Fibroblast of skin of back (primary cell): ENCODE results near the gene HOMER1.
"Not testable (repeated sequence)": the region's sequence is repeated elsewhere in the genome, so short reads cannot be mapped to it uniquely, and the experiment has no call there.

Source experiments
- DNase-seq: peaks from one replicate; pipeline ENCODE4 v3.0.0-alpha.2; 2013

Gene HOMER1

DNA sequence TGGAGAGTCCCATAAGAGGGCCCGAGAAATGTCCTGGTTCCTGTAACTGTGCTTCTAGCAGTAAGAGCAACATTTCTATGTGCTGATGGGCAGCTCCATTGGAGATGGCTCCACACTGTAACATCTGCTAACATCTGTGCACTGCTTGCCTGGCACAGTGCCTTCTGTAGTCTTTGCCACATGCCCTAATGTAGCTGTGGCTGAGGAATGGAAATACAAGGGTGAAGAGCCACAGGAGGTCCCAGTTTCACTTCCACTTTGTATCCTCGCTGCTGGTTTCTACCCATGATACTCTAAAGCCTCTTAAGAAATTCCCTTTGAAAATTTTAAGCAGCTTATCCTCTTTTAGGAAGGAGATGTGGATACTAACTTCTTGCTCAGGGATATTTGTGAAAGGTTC lies 97.4 kb downstream of the HOMER1 start:
- peak; percentile 11 for DNase-seq

DNA sequence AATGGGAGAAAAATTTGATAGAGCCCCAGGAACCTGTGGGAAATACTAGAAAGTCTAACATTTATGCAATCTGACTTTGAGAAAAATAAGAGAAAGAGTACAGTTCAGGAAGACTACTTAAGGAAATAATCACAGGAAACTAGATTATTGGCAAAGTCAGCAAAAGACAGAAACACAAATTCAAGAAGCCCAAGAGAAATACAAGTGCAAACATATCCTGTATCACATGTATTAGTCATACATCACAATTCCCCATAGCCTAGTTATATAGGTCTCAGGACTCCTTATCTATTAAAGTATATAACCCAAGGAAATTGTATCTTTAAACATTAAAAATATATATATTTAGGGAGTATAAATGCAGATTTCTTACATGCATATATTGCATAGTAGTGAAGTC lies 100.8 kb downstream of the HOMER1 start:
- no peak for DNase-seq

DNA sequence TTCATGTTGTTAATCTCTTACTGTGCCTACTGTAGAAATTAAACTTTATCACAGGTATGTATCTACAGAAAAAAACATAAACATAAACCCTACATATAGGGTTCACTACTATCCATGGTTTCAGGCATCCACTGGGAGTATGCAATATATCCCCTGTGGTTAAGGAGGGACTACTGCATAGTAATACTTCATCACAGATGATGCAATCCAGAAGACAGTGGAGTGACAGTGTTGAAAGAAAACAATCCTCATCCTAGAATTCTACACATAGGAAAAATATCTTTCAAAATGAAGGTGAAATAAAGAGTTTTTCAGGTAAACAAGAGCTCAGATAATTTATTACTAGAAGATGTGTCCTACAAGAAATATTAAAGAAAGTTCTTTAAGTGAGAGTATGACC lies 105.9 kb downstream of the HOMER1 start:
- peak; percentile 26 for DNase-seq

DNA sequence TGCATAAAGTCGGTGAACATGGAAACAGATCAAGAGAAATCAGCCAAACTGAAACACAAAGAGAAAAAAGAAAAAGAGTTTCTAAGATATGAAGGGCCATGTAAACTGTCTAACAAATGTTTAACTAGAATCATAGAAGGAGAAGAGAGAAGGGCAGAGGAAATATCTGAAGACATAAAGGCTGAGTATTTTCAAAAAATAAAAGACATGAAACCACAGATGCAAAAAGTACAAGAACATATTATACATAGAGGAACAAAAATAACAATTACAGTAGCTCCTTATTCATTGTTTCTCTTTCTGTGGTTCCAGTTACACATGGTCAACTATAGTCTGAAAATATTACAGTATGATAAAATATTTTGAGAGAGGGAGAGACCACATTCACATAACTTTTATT lies 106.3 kb downstream of the HOMER1 start:
- no peak for DNase-seq

GRCh38 chr5:79401216-79401615 lies 112.7 kb downstream of the HOMER1 start:
- no peak for DNase-seq

- DNase-seq = no peak
Observed at GRCh38 chr5:79399046-79399445, 114.9 kb downstream of the HOMER1 start.

- DNase-seq = no peak
Observed at GRCh38 chr5:79397080-79397479, 116.9 kb downstream of the HOMER1 start.

DNA sequence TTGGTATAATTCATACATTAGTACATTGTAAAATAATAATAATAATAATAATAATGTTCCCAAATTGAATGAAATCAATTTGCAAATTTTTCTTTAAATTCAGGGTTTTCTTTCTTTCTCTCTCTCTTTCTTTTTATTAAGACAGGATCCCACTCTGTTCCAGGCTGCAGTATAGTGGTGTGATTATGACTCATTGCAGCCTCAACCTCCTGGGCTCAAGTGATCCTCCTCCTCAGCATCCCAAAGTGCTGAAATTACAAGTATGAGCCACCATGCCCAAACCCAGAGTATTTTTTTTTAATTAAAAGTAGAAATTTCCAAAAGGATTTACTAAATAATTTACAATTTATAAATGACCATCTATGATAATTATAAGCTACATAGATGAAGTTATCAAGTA lies 117.7 kb downstream of the HOMER1 start:
- peak; percentile 22 for DNase-seq

- DNase-seq = no peak
Observed at GRCh38 chr5:79395296-79395695, 118.6 kb downstream of the HOMER1 start.

GRCh38 chr5:79392776-79393175 lies 121.2 kb downstream of the HOMER1 start:
- DNase-seq = no peak

DNA sequence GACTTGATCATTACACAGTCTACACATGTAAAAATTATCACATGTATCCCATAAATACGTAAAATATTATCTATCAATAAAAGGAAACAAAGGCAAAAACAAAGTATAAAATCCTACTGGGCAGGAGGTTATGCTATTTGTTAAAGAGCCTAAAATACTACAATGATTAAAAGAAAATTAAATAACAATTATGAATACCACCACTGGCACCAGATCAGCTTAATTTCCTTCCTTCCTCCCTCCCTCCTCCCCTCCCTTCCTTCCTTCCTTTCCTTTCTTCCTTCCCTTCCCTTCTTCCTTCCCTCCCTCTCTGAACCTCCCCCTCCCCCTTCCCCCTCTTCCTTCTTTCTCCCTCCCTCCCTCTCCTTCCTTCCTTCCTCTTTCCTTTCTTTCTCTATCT lies 127.3 kb downstream of the HOMER1 start:
- DNase-seq = no peak

- DNase-seq = not testable (repeated sequence)
Observed at GRCh38 chr5:79385126-79385525, 128.8 kb downstream of the HOMER1 start.

- no peak for DNase-seq
Observed at GRCh38 chr5:79378510-79379186, 135.3 kb downstream of the HOMER1 start.

- peak; percentile 47 for DNase-seq
Observed at GRCh38 chr5:79357398-79357797, 156.5 kb downstream of the HOMER1 start.

DNA sequence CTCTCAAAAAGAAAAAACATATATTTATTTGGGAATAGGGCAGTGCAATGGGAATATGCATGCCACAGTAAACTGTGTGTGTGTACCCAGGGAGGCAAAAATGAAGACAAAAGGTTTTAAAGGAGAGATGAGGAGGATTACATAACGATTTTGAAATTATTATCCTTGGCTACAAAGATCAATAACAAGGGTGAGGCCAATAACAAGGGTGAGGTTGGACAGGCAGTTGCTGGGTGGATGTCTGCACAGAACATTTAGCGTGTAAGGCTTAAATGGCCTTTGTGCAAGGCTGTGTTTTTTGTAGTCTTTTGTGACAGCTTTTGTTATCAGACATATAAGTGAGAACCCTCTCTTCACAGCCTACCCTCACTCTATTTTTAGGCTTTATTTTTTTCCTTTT lies 164.1 kb downstream of the HOMER1 start:
- no peak for DNase-seq

DNA sequence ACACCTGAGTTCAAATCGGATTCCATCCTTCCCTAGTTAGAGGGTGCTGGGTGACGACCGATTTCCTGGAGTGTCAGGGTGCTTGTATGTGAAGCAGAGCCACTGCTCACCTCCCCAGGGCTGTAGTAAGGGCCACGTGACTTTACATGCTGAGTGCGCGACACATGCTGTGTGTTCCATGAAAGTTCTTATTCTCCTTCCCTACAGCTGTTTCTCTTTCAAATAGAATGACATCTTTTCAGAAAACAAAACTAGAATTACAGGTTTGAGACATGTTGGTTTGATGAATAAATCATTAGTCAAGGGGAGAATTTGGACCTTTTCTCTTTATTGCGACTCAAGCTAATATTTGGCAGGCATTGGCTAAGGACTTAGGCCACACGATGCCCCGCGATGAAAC lies 164.9 kb downstream of the HOMER1 start:
- DNase-seq = no peak

DNA sequence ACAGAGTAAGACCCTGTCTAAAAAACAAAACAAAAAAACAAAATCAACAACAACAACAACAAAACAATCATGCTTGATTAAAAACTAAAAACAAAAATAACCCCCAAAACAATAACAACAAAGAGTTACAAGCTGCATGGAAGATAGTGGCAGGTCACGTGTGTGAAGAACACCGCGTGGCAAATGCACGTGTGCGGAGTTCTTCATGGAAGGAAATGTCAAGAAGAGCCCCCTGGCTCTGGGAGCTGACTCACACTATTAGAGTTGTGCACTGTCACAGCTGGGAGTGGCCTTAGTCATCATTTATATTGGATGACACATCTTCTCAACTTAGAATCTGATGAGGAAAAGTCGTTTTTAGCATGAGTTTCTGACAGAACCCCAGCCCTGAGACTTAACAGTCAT lies 167.5 kb downstream of the HOMER1 start:
- DNase-seq = peak; percentile 88

DNA sequence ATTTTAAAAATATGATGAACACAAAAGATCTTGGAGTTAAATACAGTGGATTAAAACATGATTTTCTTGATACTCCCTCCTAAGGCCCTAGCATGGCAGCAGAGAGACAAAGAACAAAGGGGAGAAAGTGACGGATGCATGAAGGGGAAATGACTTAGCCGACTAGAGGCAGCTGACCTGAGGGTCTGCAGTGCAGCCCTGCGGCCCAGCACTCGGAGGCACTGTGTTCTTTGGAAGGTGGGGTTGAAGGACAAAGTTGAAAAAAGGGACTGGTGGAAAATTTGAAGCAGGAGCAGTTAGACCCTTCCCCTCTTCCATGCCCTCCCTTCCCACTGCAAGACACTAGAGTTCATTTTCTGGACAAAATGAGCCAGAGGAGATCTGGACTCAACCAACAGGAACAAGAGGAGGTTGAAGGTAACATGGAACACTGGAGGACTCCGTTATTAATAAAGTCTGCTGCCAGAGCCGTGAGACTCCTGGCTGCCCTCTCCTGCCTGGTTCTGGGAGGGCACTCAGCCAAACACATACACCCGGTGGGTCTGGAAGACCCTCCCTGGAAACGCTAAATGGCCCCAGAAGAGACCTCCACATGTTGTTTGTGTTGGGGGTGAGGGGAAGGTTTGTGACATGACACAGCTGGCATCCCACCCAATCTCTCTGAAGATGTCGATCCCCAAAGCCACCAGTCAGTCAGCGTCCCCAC lies 179.9 kb downstream of the HOMER1 start:
- no peak for DNase-seq

DNA sequence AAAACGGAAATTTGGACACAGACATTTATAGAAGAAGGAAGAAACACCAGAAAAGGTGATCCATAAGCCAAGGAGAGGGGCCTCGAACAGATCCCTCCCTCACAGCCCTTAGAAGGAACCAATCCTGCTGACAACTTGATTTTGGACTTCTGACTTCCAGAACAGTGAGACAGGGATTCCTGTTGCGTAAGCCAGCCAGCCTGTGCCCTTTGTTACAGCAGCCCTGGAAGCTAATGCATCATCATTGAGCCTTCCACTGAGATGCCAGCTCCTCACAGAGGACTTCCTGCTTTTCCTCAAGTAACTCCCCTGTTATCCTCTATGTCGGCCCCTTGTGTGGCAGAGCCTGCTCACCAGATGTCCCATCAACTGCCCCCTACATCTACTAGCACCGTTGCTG lies 183.9 kb downstream of the HOMER1 start:
- no peak for DNase-seq

DNA sequence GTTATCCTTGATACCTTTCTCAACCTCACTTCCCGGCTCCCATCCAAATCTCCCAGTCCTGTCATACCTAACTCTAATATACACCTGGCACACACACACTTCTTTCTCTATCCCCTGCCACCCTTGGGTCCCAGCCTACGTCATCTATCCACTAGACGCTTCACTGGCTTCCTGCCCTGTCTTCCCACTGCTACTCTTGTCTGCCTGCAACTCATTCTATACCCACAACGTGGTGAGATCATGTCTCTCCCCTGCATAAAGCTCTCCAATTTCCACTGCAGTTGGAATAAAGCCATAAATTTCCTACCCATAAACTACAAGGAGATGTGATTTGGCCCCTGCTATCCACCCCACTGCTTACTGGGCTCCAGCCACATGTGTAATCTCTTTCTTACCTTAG lies 184.5 kb downstream of the HOMER1 start:
- DNase-seq = no peak
